HT1080 (cell line): ENCODE data around the gene GPC6. TPM values are rescaled to one million over a fixed set of nuclear protein-coding genes. Genes with fewer than 3 reads are reported as not detected.
A peak's percentile ranks its signal among the peaks of the same experiment; 100 is the strongest.

Experiments used
- DNase-seq: peaks from one replicate; pipeline ENCODE4 v3.0.0-alpha.2; 2015; ENCODE audit warnings: low read depth
- total RNA-seq: library from RNA; depleted of rRNA; stranded (reverse); fragments of >200 nt; shearing (Covaris generic); gene quantifications from 2 replicates; pipeline ENCODE4 v1.2.3, GENCODE V29; 2014

The GPC6 gene
- total RNA-seq, 1 experiment from 2014 or later: 9.0 TPM

DNA sequence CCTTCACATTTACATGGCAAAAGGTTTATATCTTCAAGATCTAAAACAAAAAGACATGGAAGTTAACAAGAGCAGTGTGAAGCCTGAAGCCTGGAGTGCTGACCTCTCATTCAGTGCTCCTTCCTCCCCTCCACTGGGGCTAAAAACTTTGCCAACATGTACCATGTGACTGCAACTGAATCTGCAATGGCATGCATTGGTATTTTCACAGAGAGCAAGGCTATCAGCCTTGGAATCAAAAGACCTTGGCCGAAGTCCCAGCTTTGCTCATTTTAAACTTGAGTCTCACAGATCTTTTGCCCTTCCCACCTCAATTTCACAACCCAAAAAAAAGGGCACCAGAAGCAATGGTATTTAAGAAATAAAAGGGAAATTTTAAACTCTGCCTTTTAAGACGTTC is 927.8 kb downstream of the GPC6 start:
- no peak for DNase-seq

- no peak for DNase-seq
These were observed 931.2 kb downstream of the GPC6 start for GRCh38 chr13:94157705-94158218.

DNA sequence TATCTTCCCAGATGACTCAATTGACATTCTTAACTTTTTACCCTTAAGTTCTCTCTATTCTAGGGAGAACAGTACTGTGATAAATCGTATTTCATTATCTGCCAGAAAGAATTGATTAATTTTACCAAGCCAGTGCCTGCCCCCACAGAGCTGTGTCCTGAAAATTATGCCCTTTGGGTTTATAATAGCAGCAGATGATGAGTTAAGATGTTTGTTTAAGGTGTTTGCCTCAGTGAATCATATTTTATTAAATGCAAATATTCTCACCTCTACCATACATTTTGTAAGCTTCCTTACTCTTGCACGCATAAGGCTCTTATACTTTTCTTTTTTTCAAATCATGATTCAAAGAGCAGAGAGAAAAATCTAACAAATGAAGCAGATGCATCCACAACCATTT is 934.3 kb downstream of the GPC6 start:
- no peak for DNase-seq

- no peak for DNase-seq
These were observed 935.7 kb downstream of the GPC6 start for GRCh38 chr13:94162289-94162688.

GRCh38 chr13:94163535-94163934 is 936.9 kb downstream of the GPC6 start:
- DNase-seq: no peak

DNA sequence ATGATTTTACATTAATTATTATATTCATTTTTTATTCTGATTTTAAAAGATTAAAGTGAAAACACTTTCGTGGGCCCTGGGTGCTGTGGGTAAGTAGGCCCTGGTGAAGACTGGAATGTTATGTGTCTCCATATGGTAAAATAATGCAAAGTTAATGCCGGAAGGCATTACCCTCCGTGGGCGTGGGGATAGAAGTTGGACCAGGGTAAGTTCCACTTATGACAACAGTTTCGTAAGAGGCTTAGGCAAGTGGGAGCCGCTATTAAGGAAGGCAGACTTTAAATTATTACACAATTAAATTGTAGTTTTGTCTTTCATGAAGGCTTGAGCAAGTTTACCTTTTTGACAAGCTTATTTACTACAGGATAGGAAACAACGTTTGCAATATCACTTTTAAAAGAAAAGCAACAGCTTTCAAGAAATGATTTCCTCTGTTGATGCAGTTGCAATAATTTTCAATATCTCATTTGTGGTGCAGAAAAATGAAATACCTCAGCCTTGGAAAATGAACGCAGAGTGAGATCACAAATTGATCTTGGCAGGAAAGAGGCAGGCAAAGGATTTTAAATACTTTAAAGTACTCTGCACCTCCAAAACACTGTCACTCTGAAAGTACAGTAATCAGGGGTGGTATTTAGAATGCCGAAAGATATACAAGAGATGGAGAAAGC is 942.3 kb downstream of the GPC6 start:
- DNase-seq: no peak

DNA sequence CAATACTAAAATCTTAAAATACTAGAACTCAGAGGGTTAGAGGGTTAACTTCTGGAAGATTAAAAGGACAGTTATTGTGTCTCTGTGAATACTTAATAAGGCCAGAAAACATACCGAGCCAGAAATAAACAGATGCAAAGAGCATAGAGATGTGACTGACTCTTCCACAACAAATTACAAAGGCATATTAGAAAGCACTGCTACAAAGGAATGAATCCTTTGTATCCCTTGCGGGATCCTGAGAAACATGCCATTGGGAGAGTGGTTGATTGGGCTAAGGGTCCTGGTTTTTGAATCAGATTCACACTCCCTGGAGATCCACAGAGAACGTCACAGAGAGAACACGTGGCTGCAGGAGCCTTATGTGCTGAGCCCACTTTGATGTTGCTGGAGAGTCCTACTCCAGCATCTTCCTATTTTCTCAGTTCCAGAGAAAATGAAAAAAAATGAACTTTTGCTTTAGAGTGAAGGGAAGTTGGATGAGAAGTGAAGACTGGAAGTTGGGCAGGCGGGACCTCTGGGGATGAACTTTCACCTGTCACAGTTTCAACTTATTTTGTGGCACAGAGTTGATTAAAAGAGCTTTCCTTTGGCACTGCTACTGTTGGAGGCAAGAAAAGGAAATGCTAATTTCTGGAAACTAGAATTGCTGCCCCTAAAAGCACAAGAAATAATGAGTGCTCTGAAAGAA is 943.0 kb downstream of the GPC6 start:
- no peak for DNase-seq

GRCh38 chr13:94170145-94170571 is 943.6 kb downstream of the GPC6 start:
- DNase-seq: no peak

DNA sequence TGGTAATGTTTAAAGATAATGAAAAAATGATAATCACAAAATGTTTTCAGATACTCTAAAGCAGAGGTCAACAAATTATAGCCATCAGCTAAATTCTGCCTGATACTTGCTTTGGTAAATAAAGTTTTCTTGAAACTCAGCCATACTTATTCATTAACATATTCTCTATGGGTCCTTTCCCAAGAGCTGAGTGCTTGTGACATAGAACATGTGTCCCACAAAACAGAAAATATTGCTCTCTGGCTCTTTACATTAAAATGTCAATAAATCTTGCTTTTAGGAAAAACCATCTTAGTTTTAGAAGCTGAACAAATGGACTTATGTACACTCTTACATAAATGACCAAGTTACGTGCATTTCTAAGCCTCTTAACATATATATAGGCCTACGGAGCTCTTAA is 945.8 kb downstream of the GPC6 start:
- DNase-seq: no peak

DNA sequence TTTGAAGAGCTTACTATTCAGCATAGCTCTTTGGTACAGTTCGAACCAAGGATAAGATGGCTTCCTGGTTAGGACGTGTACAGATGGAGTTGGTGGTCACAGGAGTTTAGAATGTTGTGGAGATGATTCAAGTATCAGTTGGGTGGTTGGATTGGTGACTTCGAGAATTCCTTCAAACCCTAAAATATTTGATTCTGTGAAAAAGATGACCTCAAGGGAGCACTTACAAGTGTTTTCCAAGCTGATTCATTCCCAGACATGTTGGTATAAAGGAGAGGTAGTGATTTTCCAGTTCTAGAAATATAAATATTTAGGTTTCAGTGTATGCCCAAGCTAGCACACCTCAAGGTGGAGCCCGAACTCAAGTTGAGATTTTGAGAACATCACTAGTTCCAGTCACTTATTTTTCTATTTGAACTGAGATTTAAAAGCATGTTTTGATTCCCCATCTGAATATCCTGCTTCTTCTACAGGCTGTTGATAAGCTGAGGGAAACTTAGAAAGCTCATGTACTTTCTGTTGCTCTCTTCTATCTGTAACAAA is 946.8 kb downstream of the GPC6 start:
- peak; percentile 35 for DNase-seq

GRCh38 chr13:94174009-94174408 is 947.4 kb downstream of the GPC6 start:
- DNase-seq: no peak

DNA sequence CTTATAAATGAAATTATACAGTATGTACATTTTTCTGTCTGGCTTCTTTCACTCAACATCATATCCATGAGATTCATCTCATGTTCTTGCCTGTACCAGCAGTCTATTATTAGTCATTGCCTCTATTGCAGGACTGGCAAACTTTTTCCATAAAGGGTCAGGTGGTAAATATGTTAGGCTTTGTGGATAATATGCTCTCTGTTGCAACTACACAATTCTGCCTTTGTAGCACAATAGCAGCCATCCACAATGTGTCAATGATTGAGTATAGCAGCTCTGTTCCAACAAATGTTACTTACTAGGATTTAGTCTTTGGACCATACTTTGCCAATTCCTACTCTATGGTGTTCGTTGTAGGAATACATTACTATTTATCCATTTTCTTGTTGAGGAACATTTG is 948.5 kb downstream of the GPC6 start:
- no peak for DNase-seq

- DNase-seq: no peak
These were observed 950.0 kb downstream of the GPC6 start for GRCh38 chr13:94176561-94176960.

DNA sequence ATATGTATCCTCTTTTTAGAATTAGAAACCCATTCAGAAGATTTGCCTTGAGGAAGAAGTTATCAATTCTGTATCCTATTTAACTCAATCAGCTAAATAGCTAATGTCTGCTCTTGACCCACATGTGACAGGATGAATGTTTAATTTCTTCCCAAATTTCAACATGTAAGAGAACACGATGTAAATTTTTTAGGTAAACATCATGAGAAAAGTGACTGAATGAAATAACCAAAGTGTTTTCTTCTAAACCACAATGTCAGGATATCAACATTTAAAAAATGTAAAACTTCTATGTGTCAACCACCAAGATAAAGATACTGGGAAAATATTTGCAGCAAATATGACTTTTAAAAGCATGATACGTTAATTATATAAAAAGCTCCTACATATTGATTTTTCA is 950.4 kb downstream of the GPC6 start:
- DNase-seq: no peak

GRCh38 chr13:94178625-94179244 is 952.1 kb downstream of the GPC6 start:
- no peak for DNase-seq

- DNase-seq: no peak
These were observed 955.0 kb downstream of the GPC6 start for GRCh38 chr13:94181461-94182107.

GRCh38 chr13:94182185-94182761 is 955.7 kb downstream of the GPC6 start:
- no peak for DNase-seq

DNA sequence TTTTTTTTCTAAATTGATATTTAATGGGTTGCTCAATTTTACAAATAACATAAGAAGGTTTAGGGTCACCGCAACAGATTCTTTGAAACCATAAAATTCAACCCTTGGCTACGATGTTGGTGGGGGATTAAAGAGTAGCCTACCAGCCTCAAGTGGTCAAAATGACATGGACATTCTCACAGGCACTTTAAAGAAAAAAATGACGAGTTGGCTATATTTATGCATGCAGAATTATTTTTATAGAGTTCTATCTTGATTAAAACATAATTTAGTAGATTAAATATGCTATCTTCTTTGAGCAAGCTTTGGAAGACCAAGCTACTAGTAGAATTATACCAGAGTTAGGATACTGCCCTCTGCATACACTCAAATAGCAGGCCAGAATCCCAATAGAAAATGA is 959.9 kb downstream of the GPC6 start:
- DNase-seq: no peak

GRCh38 chr13:94188201-94188854 is 961.7 kb downstream of the GPC6 start:
- DNase-seq: no peak

DNA sequence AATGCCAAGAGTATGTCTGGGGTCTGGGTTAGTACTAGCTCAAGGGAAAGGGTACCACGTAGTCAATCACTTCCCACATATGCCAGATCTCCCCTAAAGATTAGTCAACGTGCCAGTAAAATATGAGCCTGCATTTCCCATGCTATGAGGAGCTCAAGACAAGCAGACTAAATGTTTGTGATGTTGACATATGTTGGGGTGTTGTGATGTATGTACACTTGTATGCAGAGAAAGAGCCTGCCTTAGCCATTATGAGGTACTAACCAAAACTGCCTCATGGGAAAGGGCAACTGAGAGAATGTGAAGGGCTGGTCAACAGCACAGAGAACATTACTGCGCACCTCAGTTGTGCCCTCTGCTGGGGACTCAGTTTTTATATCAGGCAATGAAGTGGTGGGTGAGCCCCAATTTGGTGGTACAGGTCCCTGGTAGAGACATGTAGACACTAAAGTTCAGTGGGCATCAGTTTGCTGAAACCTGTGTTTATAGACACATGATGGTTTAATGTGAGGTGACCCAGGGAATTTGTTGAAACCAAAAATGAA is 965.9 kb downstream of the GPC6 start:
- peak; percentile 1 for DNase-seq
